Activated B cell treated with CpG ODN at 0.5 μM for 24 hours (primary cell): ENCODE results near the gene FBXO38. TPM values are rescaled to one million over a fixed set of nuclear protein-coding genes. Genes with fewer than 3 reads are reported as not detected.

Experiments used
- ATAC-seq: fragments of 200-7000 bp; cut with Tn5 transposase; one replicate; pipeline ENCODE4 v1.10.0; 2021; ENCODE audit warnings: low read depth, mild to moderate bottlenecking, moderate library complexity
- CTCF ChIA-PET: fragments of 350-600 bp; sonication (Branson Sonifier 250); formaldehyde crosslinking; loops from one replicate; lab custom pipeline; 2021; ENCODE audit warnings: antibody characterized with exemption; lab: Charles Lee
- POLR2A ChIA-PET: fragments of 350-600 bp; sonication (Branson Sonifier 250); formaldehyde crosslinking; loops from one replicate; lab custom pipeline; 2021; ENCODE audit warnings: antibody characterized with exemption; lab: Charles Lee
- DNase-seq: peaks from one replicate; pipeline ENCODE4 v3.0.0; 2022
- H3K27ac Mint-ChIP-seq: one replicate; pipeline ENCODE4 v1.8.0; 2020; ENCODE audit warnings: mixed read lengths
- H3K27me3 Mint-ChIP-seq: one replicate; pipeline ENCODE4 v1.8.0; 2021; ENCODE audit warnings: mixed read lengths
- H3K36me3 Mint-ChIP-seq: one replicate; pipeline ENCODE4 v1.8.0; 2021; ENCODE audit warnings: low read depth, mixed read lengths
- H3K4me1 Mint-ChIP-seq: one replicate; pipeline ENCODE4 v1.8.0; 2021; ENCODE audit warnings: mixed read lengths
- H3K4me3 Mint-ChIP-seq: one replicate; pipeline ENCODE4 v1.8.0; 2020; ENCODE audit warnings: mild to moderate bottlenecking, mixed read lengths
- H3K9me3 Mint-ChIP-seq: one replicate; pipeline ENCODE4 v1.8.0; 2020; ENCODE audit warnings: mixed read lengths
- CTCF ChIP-seq: fragments of 200-600 bp; IDR thresholded peaks from one replicate; pipeline ENCODE4 v1.8.0; 2022; ENCODE audit warnings: antibody characterized with exemption, mild to moderate bottlenecking
- intact Hi-C: fragments of 100-400 bp; cut with micrococcal nuclease; formaldehyde crosslinking; loops from one replicate; pipeline ENCODE4 v1.15.1; 2024
- total RNA-seq: library from RNA; stranded (reverse); gene quantifications from 2 replicates; pipeline ENCODE4 v1.2.3, GENCODE V29; 2022

The FBXO38 gene
- total RNA-seq, 1 donor from 2014 or later: 81.9 TPM

- ChIA-PET CTCF (no interaction called here), POLR2A (no interaction called here)
- Mint-ChIP-seq H3K4me1 (no peaks in the 10 kb centered on the region), H3K27me3 (no peaks in the 10 kb centered on the region), H3K27ac (no peak overlapping the region), H3K9me3 (no peaks in the 10 kb centered on the region), H3K36me3 (no peaks in the 10 kb centered on the region), H3K4me3 (no peak overlapping the region)
- ATAC-seq (no peak), DNase-seq (no peak)
- no peak for TF ChIP-seq CTCF
- intact Hi-C loops: no loop called here
Observed at GRCh38 chr5:148469501-148469935, 85.8 kb downstream of the FBXO38 start.

- ChIA-PET POLR2A (no interaction called here), CTCF (no interaction called here)
- Mint-ChIP-seq H3K27ac (no peak overlapping the region), H3K4me3 (no peak overlapping the region), H3K27me3 (no peaks in the 10 kb centered on the region), H3K4me1 (no peaks in the 10 kb centered on the region), H3K9me3 (no peaks in the 10 kb centered on the region), H3K36me3 (no peaks in the 10 kb centered on the region)
- intact Hi-C loops: no loop called here
- no peak for TF ChIP-seq CTCF
- ATAC-seq (no peak), DNase-seq (no peak)
Observed at GRCh38 chr5:148471379-148471778, 87.6 kb downstream of the FBXO38 start.

- Mint-ChIP-seq H3K4me3 (no peak overlapping the region), H3K36me3 (no peaks in the 10 kb centered on the region), H3K4me1 (no peaks in the 10 kb centered on the region), H3K27me3 (peaks cover 11% of the 10 kb centered on the region), H3K27ac (no peak overlapping the region), H3K9me3 (no peaks in the 10 kb centered on the region)
- DNase-seq (no peak), ATAC-seq (no peak)
- CTCF ChIA-PET: no interaction called here
- POLR2A ChIA-PET: no interaction called here
- intact Hi-C loops: no loop called here
- TF ChIP-seq CTCF: no peak
Observed at GRCh38 chr5:148474025-148474511, 90.3 kb downstream of the FBXO38 start.

- no peaks in the 10 kb centered on the region for H3K4me1 Mint-ChIP-seq
- H3K27ac Mint-ChIP-seq: no peak overlapping the region
- ChIA-PET CTCF (no interaction called here), POLR2A (no interaction called here)
- no peak for TF ChIP-seq CTCF
- H3K4me3 Mint-ChIP-seq: no peak overlapping the region
- peaks cover 13% of the 10 kb centered on the region for H3K27me3 Mint-ChIP-seq
- no peaks in the 10 kb centered on the region for H3K36me3 Mint-ChIP-seq
- intact Hi-C loops: no loop called here
- no peak for DNase-seq
- no peaks in the 10 kb centered on the region for H3K9me3 Mint-ChIP-seq
- no peak for ATAC-seq
Observed at GRCh38 chr5:148476302-148476701, 92.5 kb downstream of the FBXO38 start.

GRCh38 chr5:148477429-148477828 lies 93.7 kb downstream of the FBXO38 start:
- H3K4me1 Mint-ChIP-seq: no peaks in the 10 kb centered on the region
- H3K9me3 Mint-ChIP-seq: no peaks in the 10 kb centered on the region
- no peak overlapping the region for H3K4me3 Mint-ChIP-seq
- TF ChIP-seq CTCF: no peak
- intact Hi-C loops: no loop called here
- CTCF ChIA-PET: no interaction called here
- no peak for ATAC-seq
- H3K27me3 Mint-ChIP-seq: peaks cover 16% of the 10 kb centered on the region
- POLR2A ChIA-PET: no interaction called here
- no peak for DNase-seq
- no peaks in the 10 kb centered on the region for H3K36me3 Mint-ChIP-seq
- H3K27ac Mint-ChIP-seq: no peak overlapping the region
